Measurements from ENCODE around the gene HOXB9.

- TF ChIP-seq CTCF (IDR thresholded peaks at IDR 0.05) = no peak
- no peak for TF ChIP-seq POLR2A (IDR thresholded peaks at IDR 0.05)
Observed at GRCh38 chr17:48630925-48631692, 5.0 kb upstream of the HOXB9 start.
